Ovary (tissue), 9 donors: ENCODE measurements around the gene ACVR1. TPM values are rescaled to one million over a fixed set of nuclear protein-coding genes. Genes with fewer than 3 reads are reported as not detected.

Experiments used
- DNase-seq, 5 donors: peaks; one replicate each; pipeline ENCODE4 v3.0.0-alpha.2; 2019 to 2020
- H3K27ac ChIP-seq, 2 donors: fragments of 200-600 bp; one replicate each; pipeline versions ENCODE4 v1.5.1 to v1.8.0; 2019 to 2022
- H3K27me3 ChIP-seq: fragments of 200-600 bp; one replicate; pipeline ENCODE4 v1.8.0; 2022
- H3K36me3 ChIP-seq: fragments of 200-600 bp; sonication (generic); one replicate; pipeline ENCODE4 v1.5.1; 2019
- H3K4me1 ChIP-seq: one replicate; pipeline ENCODE4 v1.8.1; 2013; ENCODE audit warnings: mild to moderate bottlenecking, moderate library complexity; ENCODE audit not compliant: insufficient read depth
- H3K4me3 ChIP-seq: fragments of 200-600 bp; sonication (generic); one replicate; pipeline ENCODE4 v1.5.1; 2017
- H3K9me3 ChIP-seq, 2 donors: fragments of 200-600 bp in 1 of 2; sonication (generic) in 1 of 2; one replicate each; pipeline versions ENCODE4 v1.5.1 to v1.8.1; 2013 to 2019; ENCODE audit warnings: mild to moderate bottlenecking in 1 of 2, moderate library complexity in 1 of 2
- CTCF ChIP-seq, 3 donors: fragments of 450-650 bp in 2 of 3; fragments of 200-600 bp in 1 of 3; IDR thresholded peaks; one replicate each; pipeline versions ENCODE4 v1.5.1 to v1.8.0; 2016 to 2022; ENCODE audit warnings: antibody characterized with exemption in 3 of 3, mild to moderate bottlenecking in 1 of 3
- EP300 ChIP-seq: sonication (generic); formaldehyde crosslinking; IDR thresholded peaks from one replicate; pipeline ENCODE4 v1.6.1; 2017; ENCODE audit warnings: antibody characterized with exemption
- POLR2A ChIP-seq: fragments of 450-650 bp; IDR thresholded peaks from one replicate; pipeline ENCODE4 v1.6.1; 2017; ENCODE audit warnings: antibody characterized with exemption, mild to moderate bottlenecking, moderate library complexity
- WGBS, 3 donors: extraction: QIAGEN DNeasy Blood & Tissue Kit in 1 of 3; methylation state at CpG; one replicate each; pipeline versions ENCODE4 v1.1.5 to v1.1.7; 2013 to 2017; 5-methylcytosine and 5-hydroxymethylcytosine counted together
- intact Hi-C, 4 donors: fragments of 100-400 bp; cut with DNase I; formaldehyde crosslinking; loops; one replicate each; pipeline versions ENCODE4 v1.11.0 to v1.15.1; 2022 to 2023
- polyA plus RNA-seq, 2 donors: library from polyadenylated mRNA; stranded (reverse); fragments of 200-250 nt in 1 of 2; fragments of 350-450 nt in 1 of 2; fragmentation: Illumina TruSeq in 1 of 2; extraction: RNeasy Lipid Tissue Mini Kit (QIAGEN cat#74804) in 1 of 2; gene quantifications; one replicate each; pipeline ENCODE4 v1.2.3, GENCODE V29; 2013 to 2014
- total RNA-seq, 7 donors: library from RNA; depleted of rRNA in 2 of 7; stranded (reverse); fragments of >200 nt in 2 of 7; fragmentation: NEBNext Ultra II Directional in 3 of 7; extraction: Animal tissue kit (Norgen Biotek cat#: 25700) in 3 of 7; gene quantifications; one replicate each; pipeline versions ENCODE4 v1.1.0 to v1.2.4, GENCODE V29; 2016 to 2023
- donor health status: DM: no; HTN: no; CAD: no; lungs with moderate emphysema.
- donor health status: DM: no; HTN: no; CAD: no.
- donor health status: Bipolar disorder and iron deficiency.
- donor health status: DM: yes; HTN: yes; CAD: no.
- donor health status: DM: no; HTN: no; CAD: no.
- donor health status: DM: yes; HTN: yes; CAD: no.

ACVR1 gene
- total and polyA plus RNA-seq, 9 donors, result 23.4 to 51.2 (median 30.4) TPM

- TF ChIP-seq POLR2A (no peak), EP300 (no peak), CTCF (IDR thresholded peaks at IDR 0.05) (no peak)
- H3K36me3 ChIP-seq, result no peaks in the 10 kb centered on the region
- DNase-seq, result peak; percentile 64 to 81 (median 76)
- no peak overlapping the region for H3K4me3 ChIP-seq
- no peaks in the 10 kb centered on the region for H3K9me3 ChIP-seq
- peaks cover 11% of the 10 kb centered on the region for H3K4me1 ChIP-seq
- 5 to 17% (median 8%) methylated on average over 2 of the region's 2 CpGs for WGBS, 3 donors
- H3K27me3 ChIP-seq, result no peaks in the 10 kb centered on the region
- H3K27ac ChIP-seq, result no peak overlapping the region
- intact Hi-C loops, result no loop called here
These were observed 22.5 kb upstream of the ACVR1 start for GRCh38 chr2:157898591-157898996.

- no peak for DNase-seq
- H3K27ac ChIP-seq, result no peak overlapping the region
- H3K9me3 ChIP-seq, result no peaks in the 10 kb centered on the region
- no peaks in the 10 kb centered on the region for H3K27me3 ChIP-seq
- peaks cover 7% of the 10 kb centered on the region for H3K4me1 ChIP-seq
- TF ChIP-seq POLR2A, result no peak
- no peak for TF ChIP-seq CTCF (IDR thresholded peaks at IDR 0.05)
- no peak overlapping the region for H3K4me3 ChIP-seq
- intact Hi-C loops, result no loop called here
- H3K36me3 ChIP-seq, result no peaks in the 10 kb centered on the region
- WGBS, 3 donors, result 88 to 92% (median 91%) methylated on average over 4 of the region's 4 CpGs
These were observed 21.2 kb upstream of the ACVR1 start for GRCh38 chr2:157897106-157897971.

GRCh38 chr2:157895531-157895930 lies 19.4 kb upstream of the ACVR1 start:
- intact Hi-C loops, result no loop called here
- WGBS, 3 donors, result 96 to 98% (median 97%) methylated on average over 2 of the region's 2 CpGs

More at GRCh38 chr2:157895531-157895930, 19.4 kb upstream of the ACVR1 start:
- no peak for DNase-seq
- H3K27ac ChIP-seq, result no peak overlapping the region
- no peaks in the 10 kb centered on the region for H3K27me3 ChIP-seq
- peaks cover 7% of the 10 kb centered on the region for H3K4me1 ChIP-seq
- no peak for TF ChIP-seq EP300
- TF ChIP-seq CTCF (IDR thresholded peaks at IDR 0.05), result no peak
- no peak for TF ChIP-seq POLR2A
- H3K9me3 ChIP-seq, result no peaks in the 10 kb centered on the region
- no peaks in the 10 kb centered on the region for H3K36me3 ChIP-seq
- no peak overlapping the region for H3K4me3 ChIP-seq
